Measurements from ENCODE around the gene PTK6.
"Not testable (repeated sequence)": the region's sequence is repeated elsewhere in the genome, so short reads cannot be mapped to it uniquely, and the experiment has no call there.

Gene PTK6

DNA sequence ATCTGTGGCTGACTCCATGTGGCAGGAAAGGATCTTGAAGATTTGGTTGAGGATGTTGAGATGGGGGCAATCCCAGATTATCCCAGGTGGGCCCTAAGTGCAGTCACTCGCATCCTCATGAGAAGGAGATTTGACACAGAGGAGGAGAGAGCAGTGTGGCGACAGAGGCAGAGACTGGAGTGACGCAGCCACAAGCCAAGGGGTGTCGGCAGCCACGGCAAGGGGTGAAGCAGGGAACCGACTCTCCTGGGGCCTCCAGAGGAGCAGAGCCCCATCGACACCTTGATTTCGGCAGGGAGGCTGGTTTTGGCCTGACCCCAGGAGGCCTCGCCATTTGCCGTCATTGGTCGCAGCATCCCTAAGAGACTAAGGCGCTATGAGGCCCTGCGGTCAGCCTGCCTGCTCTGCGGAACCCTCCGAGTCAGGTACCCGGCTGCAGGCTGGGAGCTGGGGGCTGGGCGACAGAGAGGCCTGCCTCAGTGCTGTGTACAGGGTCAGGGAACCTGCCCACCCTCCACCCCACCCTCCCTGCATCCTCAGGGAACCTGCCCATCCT lies 50.8 kb downstream of the PTK6 start:
- TF ChIP-seq, protein P1, sequence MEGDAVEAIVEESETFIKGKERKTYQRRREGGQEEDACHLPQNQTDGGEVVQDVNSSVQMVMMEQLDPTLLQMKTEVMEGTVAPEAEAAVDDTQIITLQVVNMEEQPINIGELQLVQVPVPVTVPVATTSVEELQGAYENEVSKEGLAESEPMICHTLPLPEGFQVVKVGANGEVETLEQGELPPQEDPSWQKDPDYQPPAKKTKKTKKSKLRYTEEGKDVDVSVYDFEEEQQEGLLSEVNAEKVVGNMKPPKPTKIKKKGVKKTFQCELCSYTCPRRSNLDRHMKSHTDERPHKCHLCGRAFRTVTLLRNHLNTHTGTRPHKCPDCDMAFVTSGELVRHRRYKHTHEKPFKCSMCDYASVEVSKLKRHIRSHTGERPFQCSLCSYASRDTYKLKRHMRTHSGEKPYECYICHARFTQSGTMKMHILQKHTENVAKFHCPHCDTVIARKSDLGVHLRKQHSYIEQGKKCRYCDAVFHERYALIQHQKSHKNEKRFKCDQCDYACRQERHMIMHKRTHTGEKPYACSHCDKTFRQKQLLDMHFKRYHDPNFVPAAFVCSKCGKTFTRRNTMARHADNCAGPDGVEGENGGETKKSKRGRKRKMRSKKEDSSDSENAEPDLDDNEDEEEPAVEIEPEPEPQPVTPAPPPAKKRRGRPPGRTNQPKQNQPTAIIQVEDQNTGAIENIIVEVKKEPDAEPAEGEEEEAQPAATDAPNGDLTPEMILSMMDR (IDR thresholded peaks at IDR 0.05; ENCODE audit: borderline replicate concordance, control extremely low read depth, extremely low read depth, insufficient read depth, missing control alignments): no peak
- in situ Hi-C loops (cut with MboI; ENCODE audit: low sequenced_read_pairs, unreplicated experiment): no loop called here
- DNase-seq (ENCODE audit: low spot score): no peak

DNA sequence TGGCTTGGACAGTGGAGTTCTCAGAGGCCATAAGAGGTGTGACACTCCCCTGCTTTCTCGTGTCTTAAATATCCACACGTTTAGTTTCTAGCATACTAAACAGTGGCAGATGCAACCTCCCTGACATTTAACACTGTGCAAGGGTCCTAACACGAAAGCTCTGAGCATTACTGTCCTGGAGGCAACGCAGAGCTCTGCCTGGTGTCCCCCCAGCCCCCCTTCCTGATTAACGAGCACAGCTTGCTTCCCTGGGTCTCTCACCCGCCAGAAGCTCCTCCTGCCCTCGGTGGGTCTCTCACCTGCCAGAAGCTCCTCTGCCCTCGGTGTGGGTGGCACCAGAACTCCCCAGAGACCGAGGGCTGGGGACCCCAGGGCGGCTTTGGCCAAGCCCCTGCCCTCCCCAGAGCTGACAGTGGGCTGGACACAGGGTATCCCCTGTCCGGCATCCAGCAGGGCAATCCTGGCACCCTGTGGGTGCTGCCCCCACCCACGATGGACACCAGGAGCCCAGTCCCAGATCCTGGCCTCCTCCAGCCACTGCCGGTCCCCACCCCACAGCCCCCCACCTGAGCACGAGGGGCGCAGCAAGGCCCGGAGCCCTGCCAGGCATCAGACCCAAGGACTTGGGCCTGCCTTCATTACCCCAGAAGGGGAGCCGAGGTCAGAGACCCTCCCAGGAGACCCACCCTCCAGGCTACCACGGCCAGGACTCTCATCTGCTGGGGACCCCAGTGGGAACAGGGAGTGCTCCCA lies 52.3 kb downstream of the PTK6 start:
- TF ChIP-seq, protein P1 (IDR thresholded peaks at IDR 0.05; ENCODE audit: borderline replicate concordance, control extremely low read depth, extremely low read depth, insufficient read depth, missing control alignments): no peak
- no peak for DNase-seq (ENCODE audit: low spot score)
- in situ Hi-C loops (cut with MboI; ENCODE audit: low sequenced_read_pairs, unreplicated experiment): no loop called here

GRCh38 chr20:63484236-63484635 lies 52.9 kb downstream of the PTK6 start:
- DNase-seq (ENCODE audit: low spot score): no peak
- TF ChIP-seq, protein P1 (IDR thresholded peaks at IDR 0.05; ENCODE audit: borderline replicate concordance, control extremely low read depth, extremely low read depth, insufficient read depth, missing control alignments): no peak
- in situ Hi-C loops (cut with MboI; ENCODE audit: low sequenced_read_pairs, unreplicated experiment): no loop called here

DNA sequence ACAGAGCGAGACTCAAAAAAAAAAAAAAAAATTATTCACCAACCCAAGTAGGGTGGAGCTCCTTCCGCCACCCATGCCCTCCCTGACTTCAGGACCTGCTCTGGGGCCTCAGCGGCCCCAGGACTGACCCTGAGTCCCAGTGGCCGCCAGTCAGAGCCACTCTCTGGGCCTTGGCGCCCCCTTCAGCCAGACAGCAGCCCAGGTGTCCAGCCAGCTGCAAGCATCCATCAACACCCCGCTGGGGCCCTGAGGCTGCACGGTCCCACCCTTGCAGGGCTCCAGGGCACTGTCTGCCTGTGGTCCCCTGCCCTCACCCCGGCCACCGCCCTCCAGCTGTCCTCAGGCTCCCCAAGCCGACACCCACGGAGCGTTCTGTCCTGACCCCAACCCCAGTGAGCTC lies 53.3 kb downstream of the PTK6 start:
- DNase-seq (ENCODE audit: low spot score): no peak
- in situ Hi-C loops (cut with MboI; ENCODE audit: low sequenced_read_pairs, unreplicated experiment): no loop called here
- TF ChIP-seq, protein P1 (IDR thresholded peaks at IDR 0.05; ENCODE audit: borderline replicate concordance, control extremely low read depth, extremely low read depth, insufficient read depth, missing control alignments): no peak

DNA sequence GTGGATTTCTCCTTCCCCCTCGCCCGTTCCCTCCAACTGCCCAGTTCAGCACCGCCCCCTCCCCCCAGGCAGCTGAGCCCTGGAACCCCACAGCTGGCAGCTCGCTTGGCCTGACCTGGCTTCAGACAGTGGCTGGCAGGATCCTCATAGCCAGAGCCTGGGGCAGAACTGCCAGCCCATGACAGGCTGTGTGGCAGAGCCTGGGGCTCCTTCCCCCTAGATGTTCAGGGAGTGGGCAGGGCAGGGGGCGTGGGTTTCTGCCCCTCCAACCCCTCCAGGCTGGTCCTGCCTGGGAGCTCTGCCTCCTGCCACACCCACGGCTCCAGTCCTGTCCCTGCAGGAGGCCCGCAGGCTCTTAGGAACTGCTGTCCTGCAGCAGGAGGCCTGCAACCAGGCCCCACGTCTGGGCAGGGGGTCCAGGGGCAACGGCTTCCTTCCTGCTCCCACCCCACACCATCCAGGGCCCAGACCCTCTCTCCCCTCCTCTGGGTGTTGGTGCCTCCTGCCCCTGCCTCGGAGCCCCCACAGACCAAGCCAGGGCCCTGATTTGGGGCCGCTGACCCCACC lies 55.1 kb downstream of the PTK6 start:
- TF ChIP-seq, protein P1 (IDR thresholded peaks at IDR 0.05; ENCODE audit: borderline replicate concordance, control extremely low read depth, extremely low read depth, insufficient read depth, missing control alignments): no peak
- no peak for DNase-seq (ENCODE audit: low spot score)
- in situ Hi-C loops (cut with MboI; ENCODE audit: low sequenced_read_pairs, unreplicated experiment): no loop called here

GRCh38 chr20:63481503-63481902 lies 55.7 kb downstream of the PTK6 start:
- TF ChIP-seq, protein P1 (IDR thresholded peaks at IDR 0.05; ENCODE audit: borderline replicate concordance, control extremely low read depth, extremely low read depth, insufficient read depth, missing control alignments): no peak
- no peak for DNase-seq (ENCODE audit: low spot score)
- in situ Hi-C loops (cut with MboI; ENCODE audit: low sequenced_read_pairs, unreplicated experiment): no loop called here

DNA sequence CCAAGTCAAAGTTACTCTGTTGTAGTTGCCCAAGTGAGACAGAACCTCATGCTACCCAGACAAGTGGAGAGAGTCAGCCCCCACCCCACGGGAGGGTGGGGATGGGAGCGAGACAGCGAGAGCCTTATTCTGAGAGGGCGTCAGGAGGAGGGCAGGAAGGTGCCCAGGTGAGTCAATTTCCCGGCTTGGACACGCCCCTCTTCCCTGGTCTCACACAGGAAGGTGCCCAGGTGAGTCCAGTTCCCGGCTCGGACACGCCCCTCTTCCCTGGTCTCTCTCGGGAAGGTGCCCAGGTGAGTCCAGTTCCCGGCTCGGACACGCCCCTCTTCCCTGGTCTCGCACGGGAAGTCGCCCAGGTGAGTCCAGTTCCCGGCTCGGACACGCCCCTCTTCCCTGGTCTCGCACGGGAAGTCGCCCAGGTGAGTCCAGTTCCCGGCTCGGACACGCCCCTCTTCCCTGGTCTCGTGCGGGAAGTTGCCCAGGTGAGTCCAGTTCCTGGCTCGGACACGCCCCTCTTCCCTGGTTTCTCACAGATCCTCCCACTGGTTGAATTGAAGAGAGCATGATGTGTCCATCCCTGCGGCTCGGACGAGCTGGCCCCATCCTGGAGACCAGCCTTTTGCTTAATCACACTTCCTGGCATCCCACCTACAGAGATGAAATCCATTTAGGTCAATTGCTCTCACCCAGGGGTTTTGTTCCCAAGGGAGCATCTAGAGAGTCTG lies 57.3 kb downstream of the PTK6 start:
- in situ Hi-C loops (cut with MboI; ENCODE audit: low sequenced_read_pairs, unreplicated experiment); DNase-seq (ENCODE audit: low spot score): not testable (repeated sequence)
